Gastroesophageal sphincter (tissue), 3 donors: ENCODE measurements around the gene GALNTL6.

Source experiments
- CTCF ChIP-seq, 4 experiments: fragments of 200-600 bp in 2 of 4; fragments of 450-650 bp in 2 of 4; sonication (generic) in 1 of 4; IDR thresholded peaks; one replicate each; pipeline ENCODE4 v1.5.1; 2017 to 2019; ENCODE audit warnings: antibody characterized with exemption in 4 of 4, mild to moderate bottlenecking in 2 of 4, moderate library complexity in 2 of 4
- EP300 ChIP-seq: sonication (generic); formaldehyde crosslinking; IDR thresholded peaks from one replicate; pipeline ENCODE4 v1.6.1; 2017; ENCODE audit warnings: antibody characterized with exemption, mild to moderate bottlenecking
- POLR2A ChIP-seq, 2 donors: fragments of 450-650 bp; IDR thresholded peaks; one replicate each; pipeline ENCODE4 v1.6.1; 2017; ENCODE audit warnings: antibody characterized with exemption in 2 of 2, mild to moderate bottlenecking in 2 of 2, moderate library complexity in 1 of 2
- POLR2AphosphoS5 ChIP-seq: sonication (generic); formaldehyde crosslinking; IDR thresholded peaks from one replicate; pipeline ENCODE4 v1.6.1; 2017; ENCODE audit warnings: antibody characterized with exemption

- TF ChIP-seq CTCF (IDR thresholded peaks at IDR 0.05), result no peak
- no peak for TF ChIP-seq POLR2AphosphoS5
- TF ChIP-seq POLR2A (IDR thresholded peaks at IDR 0.05), result no peak
- TF ChIP-seq EP300, result no peak
Measured at GRCh38 chr4:173005912-173006633, 1192.9 kb downstream of the GALNTL6 start.
